ENCODE results near the gene ADCY2. TPM values are rescaled to one million over a fixed set of nuclear protein-coding genes. Genes with fewer than 3 reads are reported as not detected.

Gene ADCY2
- total and polyA plus RNA-seq, 11 donors, result 0.04 to 0.96 (median 0.32) TPM

- no peak for ATAC-seq
- no peak for DNase-seq
These were observed 376.2 kb downstream of the ADCY2 start for GRCh38 chr5:7772141-7772540.

GRCh38 chr5:7773178-7773577, 377.2 kb downstream of the ADCY2 start:
- H3K9me3 ChIP-seq, result no peaks in the 10 kb centered on the region
- no peak overlapping the region for H3K4me3 ChIP-seq
- no peak overlapping the region for H3K27ac ChIP-seq
- H3K4me1 ChIP-seq, result no peaks in the 10 kb centered on the region
- no peak for ATAC-seq
- TF ChIP-seq POLR2A (IDR thresholded peaks at IDR 0.05) (no peak), CTCF (IDR thresholded peaks at IDR 0.05) (no peak)
- no peak for DNase-seq
- no peaks in the 10 kb centered on the region for H3K36me3 ChIP-seq
- H3K27me3 ChIP-seq, result peaks cover 0 to 6% (median 0%) of the 10 kb centered on the region in 9 donors
- WGBS, 4 donors, result 85 to 90% (median 89%) methylated on average over 6 of the region's 6 CpGs
- intact Hi-C loops (cut with DNase I), result no loop called here

More at GRCh38 chr5:7772141-7772540, 376.2 kb downstream of the ADCY2 start:
- TF ChIP-seq POLR2A (IDR thresholded peaks at IDR 0.05) (no peak), CTCF (IDR thresholded peaks at IDR 0.05) (no peak)
- 77 to 82% (median 77%) methylated on average over 6 of the region's 6 CpGs for WGBS, 4 donors
- peaks cover 0 to 3% (median 0%) of the 10 kb centered on the region in 9 donors for H3K27me3 ChIP-seq
- no peaks in the 10 kb centered on the region for H3K9me3 ChIP-seq
- H3K4me1 ChIP-seq, result no peaks in the 10 kb centered on the region
- H3K27ac ChIP-seq, result no peak overlapping the region
- H3K36me3 ChIP-seq, result no peaks in the 10 kb centered on the region
- H3K4me3 ChIP-seq, result no peak overlapping the region
- intact Hi-C loops (cut with DNase I), result no loop called here

- ATAC-seq (no peak), DNase-seq (no peak)
- no peak overlapping the region for H3K27ac ChIP-seq
- no peaks in the 10 kb centered on the region for H3K36me3 ChIP-seq
- no peaks in the 10 kb centered on the region for H3K4me1 ChIP-seq
- H3K4me3 ChIP-seq, result no peak overlapping the region
- TF ChIP-seq CTCF (IDR thresholded peaks at IDR 0.05) (no peak), POLR2A (IDR thresholded peaks at IDR 0.05) (no peak)
- peaks cover 0 to 16% (median 0%) of the 10 kb centered on the region in 9 donors for H3K27me3 ChIP-seq
- H3K9me3 ChIP-seq, result no peaks in the 10 kb centered on the region
- intact Hi-C loops (cut with DNase I), result no loop called here
- WGBS, 4 donors, result 81 to 84% (median 83%) methylated on average over 4 of the region's 4 CpGs
These were observed 380.5 kb downstream of the ADCY2 start for GRCh38 chr5:7776442-7776841.

- ATAC-seq (no peak), DNase-seq (no peak)
- no peak overlapping the region for H3K4me3 ChIP-seq
- peaks cover 0 to 20% (median 0%) of the 10 kb centered on the region in 9 donors for H3K27me3 ChIP-seq
- H3K36me3 ChIP-seq, result no peaks in the 10 kb centered on the region
- H3K27ac ChIP-seq, result no peak overlapping the region
- no peaks in the 10 kb centered on the region for H3K4me1 ChIP-seq
- no peak for TF ChIP-seq POLR2A (IDR thresholded peaks at IDR 0.05)
- no peak for TF ChIP-seq CTCF (IDR thresholded peaks at IDR 0.05)
- no peaks in the 10 kb centered on the region for H3K9me3 ChIP-seq
- 64 to 69% (median 64%) methylated on average over 10 of the region's 10 CpGs for WGBS, 4 donors
- intact Hi-C loops (cut with DNase I), result no loop called here
These were observed 383.4 kb downstream of the ADCY2 start for GRCh38 chr5:7779019-7780005.

Measured in heart left ventricle (tissue), 16 donors.